ENCODE results near the gene COPB1. TPM values are rescaled to one million over a fixed set of nuclear protein-coding genes. Genes with fewer than 3 reads are reported as not detected.

COPB1 gene
- total and polyA plus RNA-seq, 9 of the 15 experiments (the other 6 are each of a cell fraction or from before 2014, with no cell fraction given): 64.7 to 188 (median 91.6) TPM

DNA sequence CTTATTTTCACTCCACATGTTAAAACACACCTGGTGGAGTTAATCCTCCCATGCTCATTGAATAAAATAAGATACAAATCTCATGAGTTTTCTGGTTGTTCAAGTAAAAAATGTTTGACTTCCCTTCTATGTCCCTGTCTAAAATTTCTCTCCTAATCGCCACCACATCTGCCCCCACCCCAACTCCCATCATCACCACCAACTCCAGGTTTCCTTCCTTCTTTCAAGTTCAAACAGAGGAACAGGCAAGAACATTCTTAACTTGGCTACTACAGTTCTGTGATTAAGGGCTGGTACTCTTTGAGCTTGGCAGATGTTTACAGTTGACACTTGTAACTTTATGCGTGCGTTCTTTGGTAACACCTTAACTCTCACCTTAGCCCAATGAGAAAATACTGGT, 29.7 kb upstream of the COPB1 start (continued):
- TF ChIP-seq AFF1 (IDR thresholded peaks at IDR 0.05; ENCODE audit: low read depth in 1 of 2, partially characterized antibody in 2 of 2): no peak
- TF ChIP-seq ESRRB (CRISPR knock-in tag; IDR thresholded peaks at IDR 0.05; ENCODE audit: borderline replicate concordance): no peak
- TF ChIP-seq MAZ (CRISPR knock-in tag; conservative IDR thresholded peaks at IDR 0.05 in 1 of 2, IDR thresholded peaks at IDR 0.05 in 1 of 2): no peak
- TF ChIP-seq CHD4 (IDR thresholded peaks at IDR 0.05; ENCODE audit: insufficient read depth, insufficient replicate concordance, low read depth, low read length, poor library complexity, severe bottlenecking): no peak
- TF ChIP-seq MEIS2 (IDR thresholded peaks at IDR 0.05; ENCODE audit: partially characterized antibody): no peak
- no peak for TF ChIP-seq BCL6 (CRISPR knock-in tag; IDR thresholded peaks at IDR 0.05)

All from K562 (cell line).